ENCODE measurements around the gene IQSEC1. TPM values are rescaled to one million over a fixed set of nuclear protein-coding genes. Genes with fewer than 3 reads are reported as not detected.

The IQSEC1 gene
- total and polyA plus RNA-seq, 2 experiments from 2014 or later = 21.2 to 24.7 TPM

GRCh38 chr3:12959838-12960378 lies 113.3 kb downstream of the IQSEC1 start:
- Histone ChIP-seq H3K9me3 (ENCODE audit: low read depth) (no peaks in the 10 kb centered on the region), H3K4me2 (no peak overlapping the region), H3K27me3 (no peaks in the 10 kb centered on the region), H3K4me1 (ENCODE audit: insufficient read depth) (peaks cover 30% of the 10 kb centered on the region), H4K20me1 (ENCODE audit: insufficient read depth, poor library complexity, severe bottlenecking) (peaks cover 72% of the 10 kb centered on the region), H2AFZ (no peak overlapping the region), H3K4me3 (no peak overlapping the region), H3K79me2 (peaks cover 94% of the 10 kb centered on the region), H3K27ac (no peak overlapping the region), H3K36me3 (replicated peaks; ENCODE audit: insufficient read depth, low read depth) (no peaks in the 10 kb centered on the region), H3K9me2 (replicated peaks; ENCODE audit: insufficient read depth) (no peaks in the 10 kb centered on the region)
- 75% methylated on average over 15 of the region's 15 CpGs for WGBS (ENCODE audit: low lambda C conversion rate, missing lambda C conversion rate)
- DNase-seq (ENCODE audit: low spot score) = no peak
- TF ChIP-seq EZH2 (IDR thresholded peaks at IDR 0.05; ENCODE audit: borderline replicate concordance) (no peak), EZH2phosphoT487 (IDR thresholded peaks at IDR 0.05; ENCODE audit: low read depth, severe bottlenecking, unreplicated experiment) (no peak)
- TF ChIP-seq, protein P1, sequence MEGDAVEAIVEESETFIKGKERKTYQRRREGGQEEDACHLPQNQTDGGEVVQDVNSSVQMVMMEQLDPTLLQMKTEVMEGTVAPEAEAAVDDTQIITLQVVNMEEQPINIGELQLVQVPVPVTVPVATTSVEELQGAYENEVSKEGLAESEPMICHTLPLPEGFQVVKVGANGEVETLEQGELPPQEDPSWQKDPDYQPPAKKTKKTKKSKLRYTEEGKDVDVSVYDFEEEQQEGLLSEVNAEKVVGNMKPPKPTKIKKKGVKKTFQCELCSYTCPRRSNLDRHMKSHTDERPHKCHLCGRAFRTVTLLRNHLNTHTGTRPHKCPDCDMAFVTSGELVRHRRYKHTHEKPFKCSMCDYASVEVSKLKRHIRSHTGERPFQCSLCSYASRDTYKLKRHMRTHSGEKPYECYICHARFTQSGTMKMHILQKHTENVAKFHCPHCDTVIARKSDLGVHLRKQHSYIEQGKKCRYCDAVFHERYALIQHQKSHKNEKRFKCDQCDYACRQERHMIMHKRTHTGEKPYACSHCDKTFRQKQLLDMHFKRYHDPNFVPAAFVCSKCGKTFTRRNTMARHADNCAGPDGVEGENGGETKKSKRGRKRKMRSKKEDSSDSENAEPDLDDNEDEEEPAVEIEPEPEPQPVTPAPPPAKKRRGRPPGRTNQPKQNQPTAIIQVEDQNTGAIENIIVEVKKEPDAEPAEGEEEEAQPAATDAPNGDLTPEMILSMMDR (IDR thresholded peaks at IDR 0.05; ENCODE audit: poor library complexity) = no peak

DNA sequence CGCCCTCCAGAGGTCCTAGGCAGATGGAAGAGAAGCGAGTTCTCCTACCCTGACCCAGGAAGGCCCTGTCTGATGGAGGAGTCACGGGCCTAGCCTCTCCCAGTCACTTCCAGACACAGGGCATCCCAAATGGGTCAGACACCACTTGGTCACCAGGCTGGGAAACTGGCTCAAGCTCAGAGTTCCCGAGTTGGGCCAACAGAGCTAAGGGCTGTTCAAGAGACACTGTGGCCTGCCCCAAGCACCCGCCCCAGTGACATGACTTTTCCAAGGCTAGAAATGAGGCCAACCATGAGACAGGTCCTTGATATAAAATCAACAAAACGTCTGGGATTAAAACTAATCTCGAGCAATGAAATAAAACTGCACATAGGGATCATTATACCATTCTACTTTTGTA lies 113.8 kb downstream of the IQSEC1 start:
- no peak overlapping the region for H2AFZ ChIP-seq
- H3K36me3 ChIP-seq (replicated peaks; ENCODE audit: insufficient read depth, low read depth) = no peaks in the 10 kb centered on the region
- no peak for DNase-seq (ENCODE audit: low spot score)
- H3K4me2 ChIP-seq = no peak overlapping the region
- 91% methylated on average over 7 of the region's 7 CpGs for WGBS (ENCODE audit: low lambda C conversion rate, missing lambda C conversion rate)
- peaks cover 31% of the 10 kb centered on the region for H3K4me1 ChIP-seq (ENCODE audit: insufficient read depth)
- H3K9me2 ChIP-seq (replicated peaks; ENCODE audit: insufficient read depth) = no peaks in the 10 kb centered on the region
- H4K20me1 ChIP-seq (ENCODE audit: insufficient read depth, poor library complexity, severe bottlenecking) = peaks cover 70% of the 10 kb centered on the region
- TF ChIP-seq EZH2 (IDR thresholded peaks at IDR 0.05; ENCODE audit: borderline replicate concordance) = no peak
- TF ChIP-seq EZH2phosphoT487 (IDR thresholded peaks at IDR 0.05; ENCODE audit: low read depth, severe bottlenecking, unreplicated experiment) = no peak
- TF ChIP-seq, protein P1 (IDR thresholded peaks at IDR 0.05; ENCODE audit: poor library complexity) = no peak
- H3K27ac ChIP-seq = no peak overlapping the region
- H3K79me2 ChIP-seq = peaks cover 97% of the 10 kb centered on the region
- H3K4me3 ChIP-seq = no peak overlapping the region
- no peaks in the 10 kb centered on the region for H3K9me3 ChIP-seq (ENCODE audit: low read depth)
- H3K27me3 ChIP-seq = no peaks in the 10 kb centered on the region

DNA sequence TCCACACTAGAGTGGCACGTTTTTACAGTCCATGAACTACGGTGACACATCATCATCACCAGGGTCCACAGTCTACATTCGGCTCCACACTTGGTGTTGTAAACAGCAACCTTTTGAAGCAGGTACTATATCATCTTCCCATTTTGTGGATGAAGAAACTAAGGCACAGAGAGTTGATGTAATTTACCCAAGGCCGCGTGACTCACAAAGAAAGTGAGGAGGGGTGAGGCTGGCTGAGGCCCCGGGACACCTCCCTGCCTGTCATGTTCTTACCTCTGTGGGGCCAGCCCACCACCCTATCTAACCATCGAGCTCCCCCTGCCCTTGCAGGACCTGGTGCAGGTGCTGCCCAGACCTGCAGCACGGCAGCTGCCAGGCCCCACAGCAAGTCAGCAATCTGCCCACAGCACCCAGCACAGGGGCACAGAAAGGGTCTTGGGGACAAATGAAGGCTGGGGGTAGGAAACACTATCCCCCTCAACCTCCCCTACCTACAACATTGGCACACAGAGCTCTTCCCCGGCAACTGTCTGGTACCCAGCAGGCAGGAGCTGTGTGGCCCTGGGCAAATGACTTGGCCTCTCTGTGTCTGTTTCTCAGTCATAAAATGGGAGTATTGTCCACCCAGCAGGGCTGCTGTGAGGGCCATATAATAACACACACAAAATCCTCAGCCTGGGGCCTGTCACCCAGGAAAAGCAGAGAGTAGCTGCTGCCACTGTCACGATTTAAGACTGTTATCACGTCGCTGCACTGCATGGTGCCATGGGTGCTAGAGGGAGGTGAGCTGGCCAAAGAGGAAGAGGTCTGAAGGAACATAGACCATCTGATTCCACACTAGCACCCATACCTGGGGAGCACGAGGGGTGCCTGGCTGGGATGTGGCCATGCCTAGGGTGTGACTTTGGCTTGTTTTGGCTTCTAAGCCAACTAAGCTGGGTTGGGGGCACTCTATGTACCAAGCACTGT lies 115.1 kb downstream of the IQSEC1 start:
- H3K4me1 ChIP-seq (ENCODE audit: insufficient read depth) = peaks cover 23% of the 10 kb centered on the region
- no peaks in the 10 kb centered on the region for H3K9me3 ChIP-seq (ENCODE audit: low read depth)
- H3K27ac ChIP-seq = peak overlapping the region; percentile 67
- H3K4me2 ChIP-seq = no peak overlapping the region
- DNase-seq (ENCODE audit: low spot score) = no peak
- H3K36me3 ChIP-seq (replicated peaks; ENCODE audit: insufficient read depth, low read depth) = no peaks in the 10 kb centered on the region
- H2AFZ ChIP-seq = no peak overlapping the region
- H3K27me3 ChIP-seq = no peaks in the 10 kb centered on the region
- H3K79me2 ChIP-seq = peaks cover 99% of the 10 kb centered on the region
- TF ChIP-seq, protein P1 (IDR thresholded peaks at IDR 0.05; ENCODE audit: poor library complexity) = no peak
- TF ChIP-seq EZH2 (IDR thresholded peaks at IDR 0.05; ENCODE audit: borderline replicate concordance) (no peak), EZH2phosphoT487 (IDR thresholded peaks at IDR 0.05; ENCODE audit: low read depth, severe bottlenecking, unreplicated experiment) (no peak)
- 94% methylated on average over 13 of the region's 13 CpGs for WGBS (ENCODE audit: low lambda C conversion rate, missing lambda C conversion rate)
- no peak overlapping the region for H3K4me3 ChIP-seq
- H3K9me2 ChIP-seq (replicated peaks; ENCODE audit: insufficient read depth) = no peaks in the 10 kb centered on the region
- H4K20me1 ChIP-seq (ENCODE audit: insufficient read depth, poor library complexity, severe bottlenecking) = peaks cover 68% of the 10 kb centered on the region

Measured in hepatocyte (in vitro differentiated cells).